ENCODE results near the gene DPYD.

DNA sequence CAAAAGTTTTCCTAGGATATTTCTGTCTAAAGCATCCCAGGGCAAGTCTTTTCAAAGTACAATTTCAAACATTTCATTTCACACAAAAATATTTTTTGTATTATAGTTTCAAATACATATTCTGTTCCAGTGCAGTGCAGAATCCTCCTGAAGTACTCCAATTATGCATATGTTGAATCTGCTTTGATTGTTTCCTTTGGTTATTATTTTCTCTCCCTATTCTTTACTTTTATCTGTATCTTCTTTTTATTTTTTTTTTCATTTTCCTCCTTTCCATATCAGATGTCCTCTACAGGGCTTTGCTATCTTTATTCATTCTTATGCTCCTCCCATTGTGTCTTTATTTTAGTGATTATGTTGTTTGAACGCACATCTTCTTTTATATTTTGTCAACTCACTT, 274.8 kb downstream of the DPYD start:
- no peak for TF ChIP-seq POLR2A (IDR thresholded peaks at IDR 0.05)
- TF ChIP-seq, protein P1, sequence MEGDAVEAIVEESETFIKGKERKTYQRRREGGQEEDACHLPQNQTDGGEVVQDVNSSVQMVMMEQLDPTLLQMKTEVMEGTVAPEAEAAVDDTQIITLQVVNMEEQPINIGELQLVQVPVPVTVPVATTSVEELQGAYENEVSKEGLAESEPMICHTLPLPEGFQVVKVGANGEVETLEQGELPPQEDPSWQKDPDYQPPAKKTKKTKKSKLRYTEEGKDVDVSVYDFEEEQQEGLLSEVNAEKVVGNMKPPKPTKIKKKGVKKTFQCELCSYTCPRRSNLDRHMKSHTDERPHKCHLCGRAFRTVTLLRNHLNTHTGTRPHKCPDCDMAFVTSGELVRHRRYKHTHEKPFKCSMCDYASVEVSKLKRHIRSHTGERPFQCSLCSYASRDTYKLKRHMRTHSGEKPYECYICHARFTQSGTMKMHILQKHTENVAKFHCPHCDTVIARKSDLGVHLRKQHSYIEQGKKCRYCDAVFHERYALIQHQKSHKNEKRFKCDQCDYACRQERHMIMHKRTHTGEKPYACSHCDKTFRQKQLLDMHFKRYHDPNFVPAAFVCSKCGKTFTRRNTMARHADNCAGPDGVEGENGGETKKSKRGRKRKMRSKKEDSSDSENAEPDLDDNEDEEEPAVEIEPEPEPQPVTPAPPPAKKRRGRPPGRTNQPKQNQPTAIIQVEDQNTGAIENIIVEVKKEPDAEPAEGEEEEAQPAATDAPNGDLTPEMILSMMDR (IDR thresholded peaks at IDR 0.05), result no peak

All from tibial nerve (tissue), 3 donors.